Measurements from ENCODE around the gene RAB5B. TPM values are rescaled to one million over a fixed set of nuclear protein-coding genes. Genes with fewer than 3 reads are reported as not detected.
A peak's percentile ranks its signal among the peaks of the same experiment; 100 is the strongest.
"Not testable (repeated sequence)": the region's sequence is repeated elsewhere in the genome, so short reads cannot be mapped to it uniquely, and the experiment has no call there.

The RAB5B gene
- polyA plus RNA-seq, 1 donor = 129 TPM

DNA sequence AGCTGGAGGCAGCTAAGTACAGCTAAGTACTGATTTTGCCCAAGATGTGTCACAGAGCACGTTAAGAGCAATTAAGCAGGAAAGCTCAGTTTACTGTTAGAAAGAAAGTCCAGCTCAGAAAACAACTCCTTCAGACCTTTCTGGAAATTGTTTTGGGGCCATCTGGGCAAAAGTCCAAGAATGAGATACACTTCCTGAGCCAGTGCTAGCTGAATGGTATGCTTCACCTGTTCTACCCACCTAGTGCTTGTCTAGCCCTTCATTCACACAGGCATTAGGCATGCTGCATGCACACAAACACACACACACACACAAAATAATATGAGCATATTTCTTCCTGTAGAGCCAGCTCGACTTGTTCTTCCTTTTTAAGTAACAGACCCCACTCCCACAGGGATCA, 40.3 kb downstream of the RAB5B start:
- DNase-seq (ENCODE audit: low read depth) = no peak

DNA sequence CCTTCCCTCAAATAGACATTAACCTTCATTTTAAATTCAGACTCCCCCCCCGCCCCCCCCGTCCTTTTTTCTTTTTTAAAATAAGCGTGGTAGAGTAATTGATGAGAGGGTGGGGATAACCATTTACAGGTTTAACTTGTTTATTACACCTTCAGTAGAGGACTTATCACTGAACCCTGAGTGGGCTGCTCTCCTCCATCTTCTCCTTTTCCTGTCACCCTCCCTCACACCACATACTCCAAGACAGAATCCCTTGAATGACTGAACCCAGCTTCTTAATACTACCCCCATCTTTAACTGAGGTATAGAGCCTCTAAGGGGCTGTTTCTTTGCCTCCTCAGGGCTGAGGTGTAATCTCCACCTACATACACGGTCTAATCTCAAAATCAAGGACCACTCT, 43.3 kb downstream of the RAB5B start:
- no peak for DNase-seq (ENCODE audit: low read depth)

DNA sequence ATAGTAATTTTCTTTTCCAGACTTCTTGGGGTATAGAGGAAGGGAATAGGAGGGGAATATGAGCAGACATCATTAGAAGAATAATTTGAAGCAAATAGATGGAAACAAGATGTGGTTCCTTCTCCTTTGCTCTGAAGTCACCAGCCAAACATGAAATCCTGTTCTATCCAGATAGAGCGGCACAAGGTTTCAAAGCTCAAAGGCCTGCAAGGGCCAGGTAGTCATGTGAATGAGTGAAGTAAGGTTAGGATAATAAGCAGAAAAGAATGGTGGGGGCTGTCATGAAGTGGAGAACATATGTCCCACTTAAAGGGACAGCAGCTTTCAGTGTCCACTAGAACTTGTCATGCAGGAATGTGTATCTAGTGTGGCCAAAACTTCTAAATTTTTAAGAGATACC, 44.5 kb downstream of the RAB5B start:
- no peak for DNase-seq (ENCODE audit: low read depth)

DNA sequence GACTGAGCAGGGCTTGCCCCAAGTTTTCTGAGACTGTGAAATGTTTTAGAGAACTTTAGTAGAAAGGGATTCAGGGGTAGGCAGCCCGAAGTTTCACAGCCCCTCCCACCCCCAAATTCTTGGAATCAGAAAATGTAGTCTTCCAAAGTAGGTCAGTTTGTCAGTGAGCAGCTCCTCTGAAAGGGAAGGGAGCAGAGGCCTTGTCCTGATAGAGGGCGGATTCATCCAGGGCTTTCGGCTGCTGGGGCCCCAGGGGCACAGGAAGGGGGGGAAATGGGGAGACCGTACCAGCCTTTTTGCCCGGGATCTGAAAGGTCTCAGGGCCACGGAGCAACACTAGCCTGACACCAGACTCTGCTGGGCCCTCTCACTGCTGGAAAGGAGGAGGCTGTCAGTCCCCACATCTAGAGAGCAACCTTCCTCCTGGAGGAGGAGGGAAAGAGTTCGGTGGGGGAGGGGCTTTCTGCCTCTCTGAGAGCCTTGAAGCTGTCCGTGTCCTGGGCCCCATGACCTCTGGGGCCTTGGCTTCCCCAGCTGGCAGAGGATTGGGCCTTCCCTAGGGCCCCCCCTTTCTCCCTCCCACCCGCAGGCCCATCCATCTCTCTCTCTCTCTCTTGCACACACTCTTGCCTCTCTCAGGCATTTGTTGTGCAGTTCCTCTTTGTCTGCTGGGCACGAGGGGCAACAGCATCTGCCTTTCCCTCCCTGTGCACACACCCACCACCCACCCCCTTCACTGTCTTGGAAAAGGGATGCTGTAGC, 46.7 kb downstream of the RAB5B start, which contains the start of gene IKZF4:
Gene IKZF4, plus strand, starts transcription at position 621 of the 762 bp plus-strand sequence. CDS start 451 bp downstream, outside the sequence.
- DNase-seq (ENCODE audit: low read depth) = no peak

DNA sequence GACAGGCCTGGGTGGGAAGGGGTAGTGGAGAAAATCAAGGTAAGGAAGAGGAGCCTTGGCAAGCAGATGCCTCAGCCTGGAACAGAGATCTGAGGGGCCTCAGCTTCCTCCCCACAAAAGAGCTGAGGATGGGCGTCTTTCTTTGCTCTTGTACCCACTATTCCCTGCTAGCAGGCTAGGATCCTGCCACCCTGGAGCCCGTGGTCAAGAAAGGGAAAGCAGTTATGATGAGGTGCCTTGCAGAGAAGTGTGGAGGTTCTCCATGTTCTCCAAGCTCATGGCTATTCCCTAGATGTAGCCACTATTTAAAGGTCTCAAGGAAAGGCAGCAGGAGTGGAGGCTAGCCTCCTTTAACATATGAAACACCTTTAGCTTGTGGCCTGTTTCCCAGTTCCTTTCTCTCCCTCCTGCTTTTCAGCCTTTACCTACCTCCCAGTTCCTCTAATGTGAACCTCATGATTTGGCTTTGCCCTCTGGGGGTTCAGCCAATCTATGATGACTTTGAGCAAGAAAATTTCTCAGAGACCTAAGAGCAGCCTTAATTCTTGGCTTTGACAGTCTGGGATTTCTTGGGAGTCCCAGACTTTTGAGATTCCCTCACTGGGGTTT, 48.1 kb downstream of the RAB5B start:
- no peak for DNase-seq (ENCODE audit: low read depth)

DNA sequence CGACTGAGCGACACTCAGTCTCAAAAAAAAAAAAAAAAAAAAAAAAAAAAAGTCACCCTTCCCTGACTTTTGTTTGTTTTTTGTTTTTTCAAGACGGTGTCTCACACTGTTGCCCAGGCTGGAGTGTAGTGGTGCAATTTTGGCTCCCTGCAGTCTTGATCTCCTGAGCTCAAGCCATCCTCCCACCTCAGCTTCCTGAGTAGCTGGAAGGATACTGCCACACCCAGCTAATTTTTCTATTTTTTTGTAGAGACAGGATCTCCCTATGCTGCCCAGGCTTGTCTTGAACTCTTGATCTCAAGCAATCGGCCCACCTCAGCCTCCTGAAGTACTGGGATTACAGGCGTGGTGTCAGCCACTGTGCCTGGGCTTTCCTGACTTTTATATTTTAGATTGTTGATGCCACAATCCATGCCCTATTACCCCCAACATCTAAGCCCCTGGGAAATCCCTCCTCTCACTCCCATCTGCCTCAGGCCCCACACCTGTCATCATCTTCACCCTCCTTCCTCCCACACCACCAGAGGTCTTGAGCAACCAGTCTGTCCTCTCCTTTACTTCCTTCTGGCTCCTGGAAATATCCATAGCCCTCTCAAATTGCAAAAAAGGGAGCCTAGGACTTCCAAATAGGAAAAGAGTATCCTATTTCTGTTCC, 54.8 kb downstream of the RAB5B start:
- no peak for DNase-seq (ENCODE audit: low read depth)

DNA sequence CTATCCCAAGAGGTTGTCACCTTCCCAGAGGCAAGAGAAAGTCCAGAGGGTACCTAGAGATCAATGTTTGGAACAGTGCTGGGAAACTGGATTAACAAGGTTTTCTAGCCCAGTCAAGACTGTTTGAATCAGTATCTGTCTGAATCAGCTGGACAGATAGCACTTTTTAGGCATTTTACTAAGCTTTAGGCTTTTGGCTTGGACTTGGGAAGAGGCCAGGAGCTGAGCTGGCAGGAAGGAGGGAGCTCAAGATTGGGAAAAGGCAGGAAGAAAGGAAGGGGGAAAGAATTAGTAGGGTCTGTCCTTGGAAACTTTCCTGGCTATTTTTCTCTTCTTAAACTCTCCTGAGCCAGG, 55.3 kb downstream of the RAB5B start:
- no peak for DNase-seq (ENCODE audit: low read depth)

DNA sequence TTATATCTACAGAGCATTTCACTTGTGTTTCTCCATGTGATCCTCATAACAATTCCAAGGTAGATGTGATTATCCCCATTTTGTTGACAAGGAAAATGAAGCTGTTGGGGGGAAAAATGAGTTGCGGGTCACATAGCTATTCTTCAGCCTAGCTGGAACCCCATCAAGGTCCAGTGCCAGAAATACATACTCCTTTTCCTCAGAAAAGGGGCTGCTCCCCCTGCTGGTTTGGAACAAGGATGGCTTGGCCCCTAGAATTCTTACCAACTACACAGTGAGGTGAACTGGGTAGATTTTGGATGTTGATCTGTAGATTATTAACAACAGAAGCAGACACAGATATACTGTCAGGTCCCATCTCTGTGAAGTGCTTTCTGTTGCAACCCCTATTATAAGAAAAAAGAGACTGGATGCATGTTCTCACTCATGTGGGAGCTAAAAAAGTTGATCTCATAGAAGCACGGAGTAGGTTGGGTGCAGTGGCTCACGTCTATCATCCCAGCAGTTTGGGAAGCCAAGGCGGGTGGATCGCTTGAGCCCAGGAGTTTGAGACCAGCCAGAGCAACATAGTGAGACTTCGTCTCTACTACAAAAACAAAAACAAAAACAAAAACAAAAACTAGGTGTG, 55.9 kb downstream of the RAB5B start:
- no peak for DNase-seq (ENCODE audit: low read depth)

DNA sequence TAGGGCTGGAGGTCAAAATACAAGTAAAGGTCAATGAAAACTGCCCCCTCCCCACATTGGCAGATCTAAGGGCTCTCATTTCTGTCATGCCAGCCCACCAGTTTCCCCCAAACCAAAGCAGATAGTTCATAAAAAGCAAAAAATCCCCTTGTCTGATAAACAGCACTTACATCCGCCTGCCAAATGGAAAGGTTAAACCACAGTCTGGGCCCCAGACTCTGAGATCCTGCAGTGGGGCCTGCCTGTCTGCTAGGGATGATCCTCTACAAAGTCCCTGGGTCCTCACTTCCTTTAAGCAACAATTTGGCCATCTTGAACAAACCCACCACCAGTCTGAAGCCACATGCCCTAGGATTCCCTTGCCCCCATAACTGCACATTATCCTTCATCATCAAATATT, 58.1 kb downstream of the RAB5B start:
- DNase-seq (ENCODE audit: low read depth) = no peak

DNA sequence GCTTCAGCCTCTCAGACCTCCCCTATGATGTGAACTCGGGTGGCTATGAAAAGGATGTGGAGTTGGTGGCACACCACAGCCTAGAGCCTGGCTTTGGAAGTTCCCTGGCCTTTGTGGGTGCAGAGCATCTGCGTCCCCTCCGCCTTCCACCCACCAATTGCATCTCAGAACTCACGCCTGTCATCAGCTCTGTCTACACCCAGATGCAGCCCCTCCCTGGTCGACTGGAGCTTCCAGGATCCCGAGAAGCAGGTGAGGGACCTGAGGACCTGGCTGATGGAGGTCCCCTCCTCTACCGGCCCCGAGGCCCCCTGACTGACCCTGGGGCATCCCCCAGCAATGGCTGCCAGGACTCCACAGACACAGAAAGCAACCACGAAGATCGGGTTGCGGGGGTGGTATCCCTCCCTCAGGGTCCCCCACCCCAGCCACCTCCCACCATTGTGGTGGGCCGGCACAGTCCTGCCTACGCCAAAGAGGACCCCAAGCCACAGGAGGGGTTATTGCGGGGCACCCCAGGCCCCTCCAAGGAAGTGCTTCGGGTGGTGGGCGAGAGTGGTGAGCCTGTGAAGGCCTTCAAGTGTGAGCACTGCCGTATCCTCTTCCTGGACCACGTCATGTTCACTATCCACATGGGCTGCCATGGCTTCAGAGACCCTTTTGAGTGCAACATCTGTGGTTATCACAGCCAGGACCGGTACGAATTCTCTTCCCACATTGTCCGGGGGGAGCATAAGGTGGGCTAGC, 60.9 kb downstream of the RAB5B start:
- no peak for DNase-seq (ENCODE audit: low read depth)

DNA sequence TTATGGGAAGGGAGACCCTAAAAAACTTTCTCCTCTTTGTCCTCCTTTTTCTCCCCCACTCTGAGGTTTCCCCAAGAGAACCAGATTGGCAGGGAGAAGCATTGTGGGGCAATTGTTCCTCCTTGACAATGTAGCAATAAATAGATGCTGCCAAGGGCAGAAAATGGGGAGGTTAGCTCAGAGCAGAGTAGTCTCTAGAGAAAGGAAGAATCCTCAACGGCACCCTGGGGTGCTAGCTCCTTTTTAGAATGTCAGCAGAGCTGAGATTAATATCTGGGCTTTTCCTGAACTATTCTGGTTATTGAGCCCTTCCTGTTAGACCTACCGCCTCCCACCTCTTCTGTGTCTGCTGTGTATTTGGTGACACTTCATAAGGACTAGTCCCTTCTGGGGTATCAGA, 63.3 kb downstream of the RAB5B start:
- DNase-seq (ENCODE audit: low read depth) = no peak

DNA sequence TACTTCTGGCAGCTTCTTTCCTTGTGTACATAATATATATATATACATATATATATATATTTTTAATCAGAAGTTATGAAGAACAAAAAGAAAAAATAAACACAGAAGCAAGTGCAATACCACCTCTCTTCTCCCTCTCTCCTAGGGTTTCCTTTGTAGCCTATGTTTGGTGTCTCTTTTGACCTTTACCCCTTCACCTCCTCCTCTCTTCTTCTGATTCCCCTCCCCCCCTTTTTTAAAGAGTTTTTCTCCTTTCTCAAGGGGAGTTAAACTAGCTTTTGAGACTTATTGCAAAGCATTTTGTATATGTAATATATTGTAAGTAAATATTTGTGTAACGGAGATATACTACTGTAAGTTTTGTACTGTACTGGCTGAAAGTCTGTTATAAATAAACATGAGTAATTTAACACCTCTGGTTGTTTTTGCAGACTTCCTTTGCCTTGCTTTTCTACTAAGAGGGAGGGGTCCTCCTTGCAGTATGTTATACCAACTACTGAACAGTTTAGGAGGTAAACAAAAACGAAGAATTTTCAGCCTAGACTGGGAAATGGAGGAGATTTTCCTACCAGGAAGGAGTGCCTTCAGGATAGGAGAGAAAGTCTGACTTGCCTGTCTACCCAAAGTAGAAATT, 64.3 kb downstream of the RAB5B start:
- DNase-seq (ENCODE audit: low read depth) = no peak

DNA sequence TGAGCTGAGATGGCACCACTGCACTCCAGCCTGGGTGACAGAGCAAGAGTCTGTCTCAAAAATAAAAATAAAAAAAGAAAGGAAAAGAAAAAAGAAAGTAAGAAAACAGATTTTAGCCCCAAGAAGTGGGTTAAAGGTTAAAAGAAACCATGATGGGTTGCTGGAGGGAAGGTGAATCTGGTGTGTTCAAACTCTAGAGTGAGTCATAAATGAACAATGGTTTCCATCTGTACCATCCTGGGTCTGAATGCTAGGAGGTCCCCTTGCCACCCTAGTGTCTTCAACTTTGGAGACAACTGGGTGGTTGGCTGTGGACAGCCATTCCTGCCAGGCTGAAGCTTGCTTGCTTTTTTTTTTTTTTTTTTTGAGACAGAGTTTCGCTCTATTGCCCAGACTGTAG, 66.3 kb downstream of the RAB5B start:
- no peak for DNase-seq (ENCODE audit: low read depth)

DNA sequence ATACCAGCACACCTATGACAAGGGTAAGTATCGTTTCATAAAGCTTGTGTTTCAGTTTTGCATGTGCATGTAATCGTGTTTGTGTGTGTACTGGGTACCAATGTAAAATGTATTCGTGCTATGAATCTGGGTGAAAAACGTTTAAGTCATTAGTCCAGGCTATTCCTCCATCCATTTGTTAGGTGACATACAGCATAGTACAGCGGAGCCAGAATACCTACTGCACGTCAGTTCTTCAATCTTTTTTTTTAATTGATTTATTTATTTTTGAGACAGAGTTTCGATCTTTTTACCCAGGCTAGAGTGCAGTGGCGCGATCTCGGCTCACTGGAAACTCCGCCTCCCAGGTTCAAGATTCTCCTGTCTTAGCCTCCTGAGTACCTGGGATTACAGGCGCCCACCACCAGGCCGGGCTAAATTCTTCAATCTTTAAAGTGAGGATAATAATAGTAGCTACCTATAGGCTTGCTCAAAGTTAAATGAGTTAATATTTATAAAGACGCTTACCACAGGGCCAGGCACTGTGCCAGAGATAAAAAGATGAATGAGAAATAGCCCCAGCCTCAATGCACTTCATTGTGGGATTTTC, 67.2 kb downstream of the RAB5B start:
- DNase-seq (ENCODE audit: low read depth) = no peak

DNA sequence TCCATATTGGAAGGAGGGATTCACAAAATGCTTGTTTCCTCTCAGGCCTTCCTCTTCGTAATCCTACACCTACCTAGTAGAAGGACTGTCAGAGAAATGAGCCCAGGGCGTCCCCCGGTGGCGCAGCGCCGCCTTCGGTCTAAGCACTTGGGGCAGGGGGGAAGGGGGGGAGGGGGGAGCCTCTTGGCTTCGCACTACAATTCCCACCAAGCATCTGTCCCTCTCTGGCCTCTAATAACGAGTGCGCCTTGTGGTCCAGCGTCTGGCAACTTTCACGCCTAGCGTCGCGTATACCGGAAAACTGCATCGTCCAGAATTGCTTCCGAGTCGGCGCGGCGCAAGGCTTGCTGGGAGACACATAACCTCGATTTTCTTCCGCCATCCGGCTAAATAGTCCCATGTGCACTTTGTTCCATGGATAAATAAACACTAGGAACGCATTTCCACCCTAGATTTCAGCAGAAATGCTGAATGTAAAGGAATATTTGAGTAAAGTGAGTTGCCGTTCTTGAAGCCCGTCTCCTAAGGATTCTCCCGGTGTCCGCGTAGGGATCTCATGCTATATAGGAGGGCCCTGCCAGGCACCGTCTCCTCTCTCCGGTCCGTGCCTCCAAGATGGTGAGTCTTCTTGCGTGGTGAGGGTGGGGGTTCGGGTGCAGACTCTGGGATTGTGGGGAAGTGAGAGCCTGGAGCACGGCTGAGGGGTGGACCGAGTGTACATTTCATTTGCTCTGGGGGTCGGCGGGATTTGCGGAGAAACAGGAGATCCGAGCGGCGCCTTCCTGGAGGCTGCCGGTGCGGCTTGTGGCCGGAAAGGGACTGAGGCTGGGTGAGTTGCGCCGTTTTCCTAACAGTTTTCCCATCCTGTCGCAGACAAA, 67.9 kb downstream of the RAB5B start, which contains the start of gene RPS26:
Gene RPS26, plus strand, starts transcription at position 367 of the 878 bp plus-strand sequence. Its CDS starts 249 bp downstream, at position 616.
- peak; percentile 99 for DNase-seq (ENCODE audit: low read depth)

DNA sequence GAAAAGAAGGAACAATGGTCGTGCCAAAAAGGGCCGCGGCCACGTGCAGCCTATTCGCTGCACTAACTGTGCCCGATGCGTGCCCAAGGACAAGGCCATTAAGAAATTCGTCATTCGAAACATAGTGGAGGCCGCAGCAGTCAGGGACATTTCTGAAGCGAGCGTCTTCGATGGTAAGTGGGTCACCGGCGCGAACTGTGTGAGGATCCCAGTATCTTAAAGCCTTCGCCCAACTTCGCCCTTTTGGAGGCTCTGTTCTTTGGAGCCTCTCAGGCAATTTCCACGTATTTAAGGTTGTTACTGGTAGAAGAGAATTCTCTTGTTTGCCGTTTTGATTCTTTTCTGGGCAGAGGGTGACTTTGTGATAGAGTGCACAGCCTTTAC, 68.5 kb downstream of the RAB5B start:
- DNase-seq (ENCODE audit: low read depth) = not testable (repeated sequence)

DNA sequence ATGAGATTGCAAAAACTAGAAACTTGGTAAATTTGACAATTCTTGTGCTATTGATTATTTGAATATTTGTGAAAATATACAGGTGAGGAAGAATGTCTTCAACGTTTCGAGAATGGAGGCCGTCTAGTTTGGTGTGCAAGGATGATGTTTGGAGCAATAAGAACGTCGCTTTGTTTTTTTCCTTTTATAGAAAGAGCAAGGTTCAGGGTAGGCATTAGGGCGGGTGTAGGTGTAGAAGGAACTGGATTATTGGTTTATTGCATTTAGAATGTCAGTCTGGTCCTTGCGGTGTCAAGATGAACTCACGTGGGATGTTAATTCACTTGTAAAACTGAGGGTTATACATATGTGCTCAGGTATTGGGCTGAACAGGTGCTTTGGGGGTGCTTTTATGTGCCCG, 69.0 kb downstream of the RAB5B start:
- no peak for DNase-seq (ENCODE audit: low read depth)

All from forelimb muscle (tissue), 1 donor.